ENCODE results near the gene GNL2.

DNA sequence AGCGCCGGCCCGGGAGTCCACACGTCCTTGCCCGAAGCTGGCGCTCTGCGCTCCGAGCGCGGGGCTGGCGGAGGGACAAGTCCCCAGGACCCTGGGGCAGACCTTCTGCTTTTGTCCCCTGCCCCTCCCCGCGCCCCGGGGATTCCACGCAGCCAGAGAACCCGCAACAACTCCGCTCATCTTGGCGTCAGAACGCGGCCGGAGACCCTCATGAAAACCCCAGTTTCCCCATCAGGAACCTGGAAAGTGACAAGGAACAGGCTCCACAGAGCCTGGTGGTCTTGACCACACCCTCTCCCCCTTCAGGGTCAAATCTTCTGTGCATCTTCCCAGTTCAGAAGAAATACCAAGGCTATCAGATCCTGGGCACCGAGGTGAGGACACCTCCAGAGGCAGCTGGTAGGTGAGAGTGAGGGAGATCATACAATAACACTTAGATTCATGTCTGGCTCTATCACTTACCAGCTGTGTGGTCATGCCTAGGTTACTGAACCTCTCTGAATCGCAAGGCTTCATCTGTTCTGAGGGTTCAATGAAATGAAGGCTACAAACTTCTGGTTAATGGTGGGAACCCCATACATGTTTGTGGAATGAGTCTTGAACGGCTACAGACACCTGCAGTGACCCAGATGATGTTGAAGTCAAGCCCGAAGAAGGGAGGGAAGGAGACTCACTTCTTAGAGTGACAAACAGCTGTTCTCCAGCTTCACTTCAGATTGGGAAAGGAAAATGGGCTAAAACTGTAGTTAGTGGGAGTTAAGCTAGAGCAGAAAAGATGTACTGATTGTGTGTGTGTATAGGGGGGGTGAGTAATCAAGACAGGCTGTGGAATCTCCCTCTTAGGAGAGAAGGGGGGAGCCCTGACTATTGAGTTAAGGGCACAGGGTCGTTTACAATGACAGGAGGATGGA, 39.5 kb upstream of the GNL2 start:
- TF ChIP-seq, protein P1, sequence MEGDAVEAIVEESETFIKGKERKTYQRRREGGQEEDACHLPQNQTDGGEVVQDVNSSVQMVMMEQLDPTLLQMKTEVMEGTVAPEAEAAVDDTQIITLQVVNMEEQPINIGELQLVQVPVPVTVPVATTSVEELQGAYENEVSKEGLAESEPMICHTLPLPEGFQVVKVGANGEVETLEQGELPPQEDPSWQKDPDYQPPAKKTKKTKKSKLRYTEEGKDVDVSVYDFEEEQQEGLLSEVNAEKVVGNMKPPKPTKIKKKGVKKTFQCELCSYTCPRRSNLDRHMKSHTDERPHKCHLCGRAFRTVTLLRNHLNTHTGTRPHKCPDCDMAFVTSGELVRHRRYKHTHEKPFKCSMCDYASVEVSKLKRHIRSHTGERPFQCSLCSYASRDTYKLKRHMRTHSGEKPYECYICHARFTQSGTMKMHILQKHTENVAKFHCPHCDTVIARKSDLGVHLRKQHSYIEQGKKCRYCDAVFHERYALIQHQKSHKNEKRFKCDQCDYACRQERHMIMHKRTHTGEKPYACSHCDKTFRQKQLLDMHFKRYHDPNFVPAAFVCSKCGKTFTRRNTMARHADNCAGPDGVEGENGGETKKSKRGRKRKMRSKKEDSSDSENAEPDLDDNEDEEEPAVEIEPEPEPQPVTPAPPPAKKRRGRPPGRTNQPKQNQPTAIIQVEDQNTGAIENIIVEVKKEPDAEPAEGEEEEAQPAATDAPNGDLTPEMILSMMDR (conservative IDR thresholded peaks at IDR 0.05; ENCODE audit: low read length), result no peak
- TF ChIP-seq EZH2phosphoT487 (IDR thresholded peaks at IDR 0.05; ENCODE audit: borderline replicate concordance), result no peak

Data from Loucy (cell line).